Measurements from ENCODE around the gene PCDH9. TPM values are rescaled to one million over a fixed set of nuclear protein-coding genes. Genes with fewer than 3 reads are reported as not detected.

PCDH9 gene
- total and polyA plus RNA-seq, 8 donors: 2.0 to 11.6 (median 3.1) TPM

DNA sequence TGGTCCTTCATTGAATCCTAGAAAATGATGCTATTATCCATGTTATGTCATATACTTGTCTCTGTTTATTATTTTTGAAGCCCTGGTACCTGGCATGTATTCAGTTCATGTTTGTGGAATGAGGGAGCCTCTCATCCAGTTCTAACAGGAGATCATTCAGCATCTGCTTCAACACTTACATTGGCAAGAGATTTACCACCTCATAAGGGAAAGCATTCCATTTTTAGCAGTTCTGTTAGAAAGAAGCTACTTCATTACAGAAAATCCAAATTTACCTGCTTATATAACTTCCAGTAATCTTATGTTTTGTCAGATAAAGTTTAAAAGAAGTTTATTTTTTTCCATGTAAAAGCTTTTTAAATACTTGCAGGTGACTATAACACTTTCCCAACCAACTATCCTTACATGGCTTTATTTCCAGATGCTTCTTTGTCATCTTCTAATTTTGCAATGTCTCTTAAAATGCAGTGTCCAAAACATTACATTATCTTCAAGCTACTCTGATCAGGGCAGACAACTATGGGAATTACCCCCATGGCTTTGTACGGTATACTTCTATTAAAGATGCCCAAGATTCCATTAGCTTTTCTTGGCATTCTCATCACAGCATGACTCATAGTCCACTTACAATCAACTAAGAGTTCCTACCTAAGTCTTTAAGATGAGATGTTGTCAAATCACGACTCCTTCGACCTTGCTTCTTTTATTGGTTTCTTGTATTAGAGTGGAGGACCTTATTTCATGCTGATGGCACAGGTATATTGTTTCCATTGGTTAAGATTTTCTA lies 262.1 kb downstream of the PCDH9 start:
- Histone ChIP-seq H3K27me3 (no peaks in the 10 kb centered on the region), H3K36me3 (no peaks in the 10 kb centered on the region), H3K27ac (no peak overlapping the region), H3K9me3 (no peaks in the 10 kb centered on the region), H3K4me3 (no peak overlapping the region), H3K4me1 (no peaks in the 10 kb centered on the region)
- intact Hi-C loops (cut with DNase I): no loop called here
- ATAC-seq: no peak
- TF ChIP-seq, protein P1, sequence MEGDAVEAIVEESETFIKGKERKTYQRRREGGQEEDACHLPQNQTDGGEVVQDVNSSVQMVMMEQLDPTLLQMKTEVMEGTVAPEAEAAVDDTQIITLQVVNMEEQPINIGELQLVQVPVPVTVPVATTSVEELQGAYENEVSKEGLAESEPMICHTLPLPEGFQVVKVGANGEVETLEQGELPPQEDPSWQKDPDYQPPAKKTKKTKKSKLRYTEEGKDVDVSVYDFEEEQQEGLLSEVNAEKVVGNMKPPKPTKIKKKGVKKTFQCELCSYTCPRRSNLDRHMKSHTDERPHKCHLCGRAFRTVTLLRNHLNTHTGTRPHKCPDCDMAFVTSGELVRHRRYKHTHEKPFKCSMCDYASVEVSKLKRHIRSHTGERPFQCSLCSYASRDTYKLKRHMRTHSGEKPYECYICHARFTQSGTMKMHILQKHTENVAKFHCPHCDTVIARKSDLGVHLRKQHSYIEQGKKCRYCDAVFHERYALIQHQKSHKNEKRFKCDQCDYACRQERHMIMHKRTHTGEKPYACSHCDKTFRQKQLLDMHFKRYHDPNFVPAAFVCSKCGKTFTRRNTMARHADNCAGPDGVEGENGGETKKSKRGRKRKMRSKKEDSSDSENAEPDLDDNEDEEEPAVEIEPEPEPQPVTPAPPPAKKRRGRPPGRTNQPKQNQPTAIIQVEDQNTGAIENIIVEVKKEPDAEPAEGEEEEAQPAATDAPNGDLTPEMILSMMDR (IDR thresholded peaks at IDR 0.05): no peak
- no peak for DNase-seq

DNA sequence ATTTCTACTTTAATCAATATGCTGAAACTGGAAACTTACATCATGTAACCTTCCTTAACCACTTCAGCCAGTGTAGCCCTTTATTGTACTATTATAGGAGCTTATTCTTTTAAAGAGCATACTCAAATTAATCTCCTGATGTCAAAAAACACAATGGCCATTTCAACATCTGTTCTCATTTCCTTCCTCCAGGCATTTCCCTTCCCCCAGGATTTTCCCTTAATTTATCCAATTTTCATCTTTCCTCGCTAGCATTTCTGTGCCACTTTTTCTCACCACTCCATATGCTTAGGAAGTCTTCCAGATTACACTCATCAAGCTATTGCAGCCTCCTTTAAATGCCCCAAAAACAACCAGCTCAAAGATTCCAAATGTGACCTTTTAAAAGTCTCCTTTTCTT lies 265.0 kb downstream of the PCDH9 start:
- TF ChIP-seq, protein P1 (IDR thresholded peaks at IDR 0.05): no peak
- DNase-seq (no peak), ATAC-seq (no peak)
- no peak overlapping the region for H3K4me3 ChIP-seq
- no peaks in the 10 kb centered on the region for H3K27me3 ChIP-seq
- no peaks in the 10 kb centered on the region for H3K4me1 ChIP-seq
- no peaks in the 10 kb centered on the region for H3K36me3 ChIP-seq
- intact Hi-C loops (cut with DNase I): no loop called here
- no peak overlapping the region for H3K27ac ChIP-seq
- no peaks in the 10 kb centered on the region for H3K9me3 ChIP-seq

DNA sequence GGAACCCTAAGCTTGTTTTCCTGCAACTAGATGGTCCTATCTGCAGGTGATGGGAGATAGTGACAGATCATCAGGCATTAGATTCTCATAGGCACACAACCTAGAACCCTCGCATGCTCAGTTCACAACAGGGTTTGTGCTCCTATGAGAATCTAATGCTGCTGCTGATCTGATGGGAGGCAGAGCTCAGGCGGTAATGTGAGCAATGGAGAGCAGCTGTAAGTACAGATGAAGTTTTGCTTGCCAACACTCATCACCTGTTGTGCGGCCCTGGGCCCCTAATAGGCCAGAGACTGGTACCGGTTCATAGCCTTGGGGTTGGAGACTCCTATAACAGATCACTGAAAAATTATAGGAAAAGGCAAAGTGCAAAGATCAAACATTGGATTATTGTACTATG lies 267.2 kb downstream of the PCDH9 start:
- Histone ChIP-seq H3K36me3 (no peaks in the 10 kb centered on the region), H3K9me3 (no peaks in the 10 kb centered on the region), H3K4me3 (no peak overlapping the region), H3K4me1 (no peaks in the 10 kb centered on the region), H3K27me3 (no peaks in the 10 kb centered on the region), H3K27ac (no peak overlapping the region)
- intact Hi-C loops (cut with DNase I): no loop called here
- no peak for ATAC-seq
- DNase-seq: no peak
- TF ChIP-seq, protein P1 (IDR thresholded peaks at IDR 0.05): no peak

DNA sequence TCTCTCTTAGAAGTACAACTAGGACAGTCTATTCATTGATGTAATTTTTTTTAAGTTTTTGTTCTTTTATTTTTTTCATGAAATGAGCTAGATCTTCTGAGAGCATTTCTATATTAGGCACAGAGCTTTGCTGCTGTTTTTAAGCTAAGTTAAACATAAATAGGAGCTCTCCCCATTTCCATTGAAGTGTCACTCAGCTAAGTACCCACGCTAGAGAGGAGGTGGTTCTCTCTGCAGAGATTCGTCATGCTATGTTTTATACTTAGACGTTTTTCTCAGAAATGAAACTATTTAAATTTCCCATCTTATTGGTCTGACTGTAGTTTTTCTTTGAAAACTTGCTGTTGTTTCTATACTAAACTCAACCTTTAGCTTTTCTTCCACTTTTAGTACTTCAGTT lies 271.5 kb downstream of the PCDH9 start:
- TF ChIP-seq, protein P1 (IDR thresholded peaks at IDR 0.05): no peak
- H3K4me3 ChIP-seq: no peak overlapping the region
- DNase-seq (no peak), ATAC-seq (no peak)
- intact Hi-C loops (cut with DNase I): no loop called here
- no peaks in the 10 kb centered on the region for H3K27me3 ChIP-seq
- H3K4me1 ChIP-seq: no peaks in the 10 kb centered on the region
- H3K9me3 ChIP-seq: no peaks in the 10 kb centered on the region
- H3K36me3 ChIP-seq: no peaks in the 10 kb centered on the region
- H3K27ac ChIP-seq: no peak overlapping the region

DNA sequence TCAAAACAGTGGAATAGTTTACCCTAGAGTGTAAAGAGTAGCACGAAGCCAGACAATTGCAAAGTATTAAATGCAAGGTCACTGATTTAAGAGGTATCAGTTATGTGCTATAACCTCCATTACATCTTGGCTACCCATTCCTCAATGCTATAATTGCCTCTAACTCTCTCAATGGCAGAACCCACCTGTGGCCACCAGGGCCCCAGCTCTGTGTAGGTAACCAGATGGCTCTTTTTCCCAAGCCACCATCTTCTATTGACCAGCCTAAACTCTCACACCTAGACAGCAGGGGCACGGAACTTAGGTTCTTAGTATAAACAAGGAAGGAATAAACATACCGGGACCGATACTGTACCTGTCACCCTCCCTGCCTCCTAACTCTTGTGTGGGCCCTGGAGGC lies 277.6 kb downstream of the PCDH9 start:
- no peaks in the 10 kb centered on the region for H3K9me3 ChIP-seq
- TF ChIP-seq, protein P1 (IDR thresholded peaks at IDR 0.05): no peak
- ATAC-seq (no peak), DNase-seq (no peak)
- H3K4me1 ChIP-seq: no peaks in the 10 kb centered on the region
- intact Hi-C loops (cut with DNase I): no loop called here
- H3K27me3 ChIP-seq: no peaks in the 10 kb centered on the region
- H3K27ac ChIP-seq: no peak overlapping the region
- no peaks in the 10 kb centered on the region for H3K36me3 ChIP-seq
- no peak overlapping the region for H3K4me3 ChIP-seq

Measured in left lung (tissue), 10 donors.